Measurements from ENCODE around the gene GRM7.

DNA sequence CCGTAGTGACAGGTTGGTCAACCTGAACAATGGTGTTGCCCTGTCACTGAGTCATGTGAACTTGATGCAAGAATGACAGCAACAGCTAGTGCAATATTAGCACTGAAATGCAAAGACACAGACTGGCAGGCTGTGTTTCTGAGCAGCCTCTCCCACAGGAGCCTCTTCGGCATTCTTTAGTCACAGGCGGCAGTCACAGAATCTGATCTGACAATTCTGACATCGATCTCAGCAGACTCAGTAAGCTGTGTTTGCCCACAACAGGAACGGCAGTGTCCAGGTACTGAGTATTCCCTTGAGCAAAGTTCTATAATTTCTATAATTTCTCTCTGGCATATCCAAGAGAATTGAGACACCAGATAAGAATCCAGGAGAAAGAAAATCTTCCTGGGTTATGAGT is 776.8 kb downstream of the GRM7 start:
- TF ChIP-seq, protein P1, sequence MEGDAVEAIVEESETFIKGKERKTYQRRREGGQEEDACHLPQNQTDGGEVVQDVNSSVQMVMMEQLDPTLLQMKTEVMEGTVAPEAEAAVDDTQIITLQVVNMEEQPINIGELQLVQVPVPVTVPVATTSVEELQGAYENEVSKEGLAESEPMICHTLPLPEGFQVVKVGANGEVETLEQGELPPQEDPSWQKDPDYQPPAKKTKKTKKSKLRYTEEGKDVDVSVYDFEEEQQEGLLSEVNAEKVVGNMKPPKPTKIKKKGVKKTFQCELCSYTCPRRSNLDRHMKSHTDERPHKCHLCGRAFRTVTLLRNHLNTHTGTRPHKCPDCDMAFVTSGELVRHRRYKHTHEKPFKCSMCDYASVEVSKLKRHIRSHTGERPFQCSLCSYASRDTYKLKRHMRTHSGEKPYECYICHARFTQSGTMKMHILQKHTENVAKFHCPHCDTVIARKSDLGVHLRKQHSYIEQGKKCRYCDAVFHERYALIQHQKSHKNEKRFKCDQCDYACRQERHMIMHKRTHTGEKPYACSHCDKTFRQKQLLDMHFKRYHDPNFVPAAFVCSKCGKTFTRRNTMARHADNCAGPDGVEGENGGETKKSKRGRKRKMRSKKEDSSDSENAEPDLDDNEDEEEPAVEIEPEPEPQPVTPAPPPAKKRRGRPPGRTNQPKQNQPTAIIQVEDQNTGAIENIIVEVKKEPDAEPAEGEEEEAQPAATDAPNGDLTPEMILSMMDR (conservative IDR thresholded peaks at IDR 0.05 in 1 of 2, IDR thresholded peaks at IDR 0.05 in 1 of 2; ENCODE audit: low read depth in 1 of 2, low read length in 2 of 2): no peak
- no peak for TF ChIP-seq EZH2 (IDR thresholded peaks at IDR 0.05; ENCODE audit: low read length, missing control alignments)
